GM04503 (cell line): ENCODE measurements around the gene ABR.

ENCODE experiments used
- DNase-seq: peaks from one replicate; pipeline ENCODE4 v3.0.0-alpha.2; 2012; ENCODE audit warnings: low read depth

The ABR gene

GRCh38 chr17:1179818-1180742 is at the start of gene ABR:
Gene ABR (minus strand): TSS chr17:1179981. CDS start chr17:1179727, 254 bp downstream.
- DNase-seq, result no peak

GRCh38 chr17:1229349-1229899 is 49.6 kb upstream of the ABR start:
- DNase-seq, result no peak

DNA sequence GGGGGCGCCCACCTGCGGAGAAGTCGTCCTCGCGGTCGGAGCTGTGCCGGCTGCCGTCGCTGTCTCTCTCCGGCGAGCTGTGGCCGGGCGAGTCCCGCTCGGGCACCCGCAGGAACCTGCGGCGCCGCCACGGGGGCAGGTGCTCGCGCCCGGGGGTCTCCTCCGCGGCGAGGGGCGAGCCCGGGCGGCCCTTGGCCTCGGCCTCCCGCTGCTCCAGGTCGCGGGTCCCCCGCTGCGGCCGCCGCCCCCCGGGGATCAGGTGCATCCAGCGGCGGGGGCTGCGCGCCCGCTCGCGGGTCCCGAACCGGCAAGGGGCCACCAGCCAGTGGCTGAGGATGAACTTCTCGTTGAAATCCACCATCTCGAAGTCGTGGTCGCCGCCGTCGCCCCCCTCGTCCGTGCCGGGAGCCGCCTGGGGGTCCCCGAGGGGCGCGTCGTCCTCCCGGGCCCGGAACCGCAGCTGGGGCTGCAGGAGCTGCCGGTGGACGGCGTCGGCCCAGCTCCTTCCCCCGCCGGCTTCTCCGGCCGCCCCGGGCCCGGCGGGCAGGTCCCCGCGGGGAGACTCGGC is 49.1 kb upstream of the ABR start:
- no peak for DNase-seq

DNA sequence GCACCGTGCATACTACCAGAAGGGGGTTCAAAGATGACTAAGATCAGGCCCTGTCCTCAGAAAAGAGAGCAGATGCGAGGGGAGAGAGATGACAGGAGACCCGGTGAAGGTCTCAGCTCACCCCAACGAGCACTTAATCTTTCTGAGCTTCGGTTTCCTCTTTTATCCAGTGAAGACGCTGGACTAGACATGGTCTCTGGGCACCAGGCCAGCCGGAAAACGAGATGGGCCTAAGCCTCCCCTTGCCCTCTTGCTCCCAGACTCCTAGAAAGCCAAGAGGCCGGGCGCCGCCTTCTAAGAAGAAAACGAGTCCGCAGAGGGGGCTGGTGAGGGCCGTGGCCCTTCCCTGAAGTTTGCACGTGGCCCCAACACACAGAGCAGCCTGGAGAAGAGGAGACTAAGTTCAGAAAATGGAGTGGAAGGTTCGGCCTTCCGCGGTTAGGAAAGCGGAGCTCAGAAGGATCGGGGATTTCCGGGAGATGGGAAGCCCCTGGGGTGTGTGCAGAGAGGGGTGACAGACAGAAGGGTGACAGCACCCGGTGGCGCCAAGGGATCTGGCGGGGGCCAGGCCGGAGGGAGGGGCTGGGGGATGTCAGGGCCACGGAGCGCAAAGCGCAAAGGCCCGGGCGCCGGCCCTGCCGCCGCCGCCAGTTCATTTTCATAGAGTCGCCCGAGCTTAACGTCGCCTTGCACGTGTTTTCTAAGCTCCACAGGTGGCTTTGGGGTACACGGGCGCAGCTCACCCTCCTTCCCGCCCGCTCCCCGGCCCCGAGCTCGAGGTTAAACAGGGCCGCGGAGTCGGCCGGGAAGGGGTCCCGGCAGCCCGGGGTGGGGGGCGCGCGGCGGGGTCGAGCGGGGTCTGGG is 48.4 kb upstream of the ABR start:
- DNase-seq, result no peak

DNA sequence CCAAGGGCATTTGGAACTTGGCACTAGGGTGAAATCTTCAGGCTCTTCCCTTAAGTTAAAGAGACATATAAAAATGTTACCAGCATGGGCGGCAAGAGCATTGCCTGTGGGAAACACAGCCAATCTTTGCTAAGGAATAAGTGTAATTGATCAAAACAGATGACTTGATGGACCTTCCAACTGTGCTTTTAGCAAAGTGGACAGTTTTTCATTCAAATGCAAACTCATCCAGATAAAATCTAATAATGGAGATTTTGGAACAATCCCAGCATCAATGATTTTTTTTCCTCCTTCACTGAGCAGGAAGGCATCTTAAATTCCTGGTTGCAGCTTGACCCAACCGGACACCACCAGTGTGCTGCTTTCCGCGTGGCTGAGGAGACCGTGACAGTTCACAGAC is 47.6 kb upstream of the ABR start:
- no peak for DNase-seq

DNA sequence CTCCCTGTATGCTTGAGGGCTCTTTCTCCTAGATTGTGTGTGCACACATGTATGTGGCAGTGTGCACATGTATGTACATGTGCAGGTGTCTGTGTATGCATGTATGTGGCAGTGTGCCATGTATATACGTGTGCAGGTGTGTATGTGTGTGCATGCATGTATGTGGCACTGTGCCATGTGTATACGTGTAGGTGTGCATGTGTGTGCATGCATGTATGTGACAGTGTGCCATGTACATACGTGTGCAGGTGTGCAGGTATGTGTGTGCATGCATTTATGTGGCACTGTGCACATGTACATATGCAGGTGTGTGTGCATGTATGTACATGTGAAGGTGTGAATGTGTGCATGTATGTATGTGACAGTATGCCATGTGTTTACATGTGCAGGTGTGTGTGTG is 46.5 kb upstream of the ABR start:
- DNase-seq, result no peak

GRCh38 chr17:1224330-1224729 is 44.5 kb upstream of the ABR start:
- no peak for DNase-seq

DNA sequence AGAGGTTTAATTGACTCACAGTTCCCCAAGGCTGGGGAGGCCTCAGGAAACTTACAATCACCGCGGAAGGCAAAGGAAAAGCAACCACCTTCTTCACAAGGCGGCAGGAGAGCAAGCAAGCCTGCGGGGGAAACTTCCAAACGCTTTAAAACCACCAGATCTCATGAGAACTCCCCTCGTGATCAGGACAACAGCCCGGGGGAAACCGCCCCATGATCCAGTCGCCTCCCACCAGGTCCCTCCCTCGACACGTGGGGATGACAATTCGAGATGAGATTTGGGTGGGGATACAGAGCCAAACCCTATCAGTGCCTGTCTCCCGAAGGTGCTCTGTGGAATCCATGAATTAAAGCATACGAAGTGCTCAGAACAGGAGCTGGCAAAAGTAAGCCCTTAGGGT is 43.9 kb upstream of the ABR start:
- no peak for DNase-seq

DNA sequence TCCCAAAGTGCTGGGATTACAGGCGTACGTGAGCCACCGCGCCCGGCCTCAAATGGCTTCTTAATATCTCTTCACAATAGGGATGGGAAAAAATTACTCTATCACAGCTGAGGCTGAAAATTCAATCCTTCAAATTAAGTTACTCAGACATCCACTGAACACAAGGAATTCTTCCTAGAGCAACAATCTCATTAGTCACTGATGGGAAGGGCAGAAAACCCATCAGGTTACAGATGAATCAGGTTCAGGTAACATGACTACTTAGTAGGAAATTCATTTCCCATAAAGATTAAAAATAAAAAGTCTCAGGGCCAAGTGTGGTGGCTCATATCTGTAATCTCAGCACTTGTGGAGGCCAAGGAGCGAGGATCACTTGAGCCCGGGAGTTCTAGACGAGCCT is 42.5 kb upstream of the ABR start:
- no peak for DNase-seq

DNA sequence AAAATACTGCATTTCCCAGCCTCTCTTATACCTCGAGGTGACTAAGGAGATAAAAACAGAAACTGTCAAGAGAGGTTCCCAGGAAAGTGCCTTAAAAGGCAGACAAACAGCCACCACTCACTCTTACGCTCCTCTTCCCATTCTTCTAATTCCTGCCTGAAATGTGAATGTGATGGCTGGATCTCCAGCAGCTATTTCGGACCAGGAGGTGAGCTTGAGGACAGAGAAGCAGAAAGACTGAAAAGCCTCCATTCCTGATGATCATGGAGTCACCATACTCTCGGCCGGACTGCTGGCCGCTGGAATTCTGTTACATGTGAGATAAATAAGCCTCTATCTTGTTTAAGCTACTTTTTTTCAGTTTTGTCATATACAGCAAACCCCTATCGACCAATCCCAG is 41.4 kb upstream of the ABR start:
- DNase-seq, result no peak

GRCh38 chr17:1220346-1220745 is 40.6 kb upstream of the ABR start:
- DNase-seq, result no peak

DNA sequence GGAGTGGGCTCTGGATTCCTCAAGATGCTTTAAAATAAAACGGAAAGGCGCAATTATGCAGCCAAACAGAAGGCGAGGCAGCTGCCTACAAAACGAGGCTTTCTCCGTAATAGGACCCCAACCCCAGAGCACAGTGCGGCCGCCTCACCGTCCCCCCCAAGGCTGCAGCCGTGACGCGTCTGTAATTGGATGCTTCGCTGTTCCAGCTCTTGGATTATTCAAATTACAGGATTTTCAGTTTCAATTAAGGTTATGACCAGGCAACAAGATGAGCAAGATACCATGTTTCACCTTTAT is 37.3 kb upstream of the ABR start:
- DNase-seq, result no peak

DNA sequence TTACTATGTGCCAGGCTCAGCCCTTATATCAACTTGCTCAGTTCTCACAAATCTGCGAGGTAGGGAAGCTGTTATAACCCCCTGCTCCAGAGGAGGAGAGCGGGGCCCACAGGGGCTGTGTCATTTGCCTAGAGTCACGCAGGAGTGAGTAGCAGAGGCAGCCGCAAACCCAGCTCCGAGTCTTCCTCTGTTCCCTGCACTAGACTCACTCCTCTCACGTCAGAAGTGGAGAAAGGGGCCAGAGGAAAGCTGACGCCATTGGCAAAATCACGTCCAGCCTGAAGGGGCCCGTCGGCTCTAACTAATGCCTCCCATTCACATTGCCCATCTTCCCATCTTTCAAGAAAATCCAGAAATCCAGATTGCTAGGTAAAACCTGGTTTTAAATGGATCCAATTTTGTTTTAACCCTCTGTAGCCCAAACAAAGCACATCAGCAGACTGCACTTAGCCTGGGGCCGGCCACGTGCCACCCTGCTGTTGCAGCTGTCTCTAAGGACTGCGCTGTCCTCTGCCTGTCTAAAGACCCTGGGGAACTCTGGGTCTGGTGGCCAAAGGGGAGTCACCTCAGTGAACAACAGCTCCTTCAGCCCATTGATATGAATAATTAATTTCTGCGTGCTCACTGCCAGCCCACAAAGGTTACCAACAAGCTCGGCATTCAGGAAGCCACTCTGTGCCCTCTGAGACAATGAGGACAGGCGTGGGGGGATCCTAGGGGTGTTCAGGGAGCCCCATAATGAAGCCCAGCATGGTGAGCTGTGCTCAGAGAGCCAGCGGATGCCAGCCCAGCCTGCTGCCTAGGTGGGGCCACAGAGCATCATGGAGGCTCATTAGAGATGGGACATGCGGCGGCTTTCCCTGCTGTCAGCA is 36.7 kb upstream of the ABR start:
- no peak for DNase-seq

DNA sequence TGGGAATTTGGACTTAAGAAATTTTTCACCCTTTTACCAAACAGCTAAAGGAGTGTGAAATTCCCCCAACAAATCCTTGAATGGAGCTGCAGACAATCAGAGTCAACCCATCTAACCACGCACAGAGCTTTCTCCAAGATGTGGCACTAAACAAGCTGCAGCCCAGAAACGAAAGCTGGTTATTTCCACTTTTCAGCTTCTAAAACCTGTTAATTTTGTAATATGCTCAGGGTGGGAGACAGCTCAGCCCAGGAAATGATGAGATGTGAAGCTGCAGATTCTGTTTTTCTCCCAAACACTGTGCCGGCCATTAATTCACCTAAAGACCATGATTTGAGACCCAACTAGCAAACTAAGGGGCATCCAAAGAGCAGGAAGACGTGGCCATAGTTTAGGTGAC is 33.2 kb upstream of the ABR start:
- DNase-seq, result no peak

DNA sequence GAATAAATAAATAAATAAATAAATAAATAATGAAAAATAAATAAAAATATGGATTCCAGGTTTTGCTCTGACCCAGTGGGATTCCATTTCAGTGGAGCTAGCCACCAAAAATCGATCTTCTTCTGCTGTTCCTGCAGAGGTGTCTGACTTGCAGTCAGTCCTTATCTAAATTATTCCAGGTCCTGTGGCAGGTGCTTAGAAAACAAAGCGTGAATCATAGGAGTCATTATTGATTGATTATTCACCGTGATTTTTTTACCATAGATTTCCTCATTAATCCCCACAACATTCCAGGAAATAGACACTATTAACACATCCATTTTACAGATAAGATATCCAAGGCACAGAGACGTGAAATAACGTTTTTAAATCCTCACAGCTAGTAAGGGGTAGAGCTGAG is 31.5 kb upstream of the ABR start:
- no peak for DNase-seq

GRCh38 chr17:1208966-1209365 is 29.2 kb upstream of the ABR start:
- DNase-seq, result no peak

- no peak for DNase-seq
These were observed 26.4 kb upstream of the ABR start for GRCh38 chr17:1206026-1206777.

DNA sequence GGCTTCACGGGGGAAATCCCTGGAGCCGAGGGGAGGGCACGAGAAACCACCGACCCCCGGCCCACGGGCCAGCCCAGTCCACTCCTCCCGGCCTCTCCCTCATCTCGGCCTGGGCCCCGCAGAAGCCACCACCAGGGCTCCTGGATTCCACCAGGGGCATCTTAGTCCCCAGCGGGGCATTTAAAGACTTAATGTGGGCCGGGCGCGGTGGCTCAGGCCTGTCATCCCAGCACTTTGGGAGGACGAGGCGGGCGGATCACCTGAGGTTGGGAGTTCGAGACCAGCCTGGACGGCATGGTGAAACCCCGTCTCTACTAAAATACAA is 24.1 kb upstream of the ABR start:
- DNase-seq, result no peak

DNA sequence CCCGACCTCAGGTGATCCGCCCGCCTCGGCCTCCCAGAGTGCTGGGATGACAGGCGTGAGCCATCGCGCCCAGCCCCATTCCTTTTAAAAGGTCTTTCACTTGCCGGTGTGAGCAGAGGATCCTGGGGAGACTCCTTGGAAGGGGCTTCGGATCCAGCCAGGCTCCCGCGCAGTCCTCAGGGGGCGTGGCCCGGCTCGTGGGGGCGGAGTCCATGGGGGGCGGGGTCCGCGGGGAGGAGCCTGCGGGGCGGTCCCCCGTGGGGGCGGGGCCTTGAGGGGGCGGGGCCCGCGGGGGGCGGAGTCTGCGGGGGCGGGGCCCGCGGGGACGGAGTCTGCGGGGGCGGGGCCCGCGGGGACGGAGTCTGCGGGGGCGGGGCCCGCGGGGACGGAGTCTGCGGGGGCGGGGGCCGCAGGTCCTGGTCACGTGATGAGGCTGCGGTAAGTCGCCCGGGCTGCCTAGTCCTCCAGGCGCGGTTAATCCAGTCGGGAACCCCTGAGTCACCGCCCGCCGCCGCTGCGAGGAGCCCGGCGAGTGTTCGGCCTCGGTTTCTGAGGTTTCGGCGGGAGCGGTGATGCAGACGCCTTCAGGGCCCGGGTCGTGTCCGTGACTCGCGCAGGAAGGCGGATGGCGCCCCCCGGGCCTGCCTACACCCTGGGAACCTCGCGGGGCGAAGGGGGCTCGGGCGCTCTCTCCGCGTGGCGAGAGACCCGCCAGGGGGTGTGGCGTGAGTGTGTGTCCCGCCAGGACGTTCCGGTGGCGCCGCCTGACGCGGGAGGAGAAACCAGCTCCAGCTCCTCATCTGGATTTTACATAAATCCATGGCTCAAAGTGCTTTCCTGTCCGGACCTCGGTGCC is 23.6 kb upstream of the ABR start:
- no peak for DNase-seq

GRCh38 chr17:1202291-1202690 is 22.5 kb upstream of the ABR start:
- DNase-seq, result no peak
